ENCODE data around the gene MANSC4.

- TF ChIP-seq CTCF (IDR thresholded peaks at IDR 0.05) (no peak), POLR2A (IDR thresholded peaks at IDR 0.05) (no peak)
Measured at GRCh38 chr12:27807063-27807703, 27.1 kb upstream of the MANSC4 start.

All from body of pancreas (tissue), 4 donors.